Left lung (tissue), 10 donors: ENCODE data around the gene GIMAP8. TPM values are rescaled to one million over a fixed set of nuclear protein-coding genes. Genes with fewer than 3 reads are reported as not detected.

Experiments used
- ATAC-seq: fragments of 200-7000 bp; cut with Tn5 transposase; one replicate; pipeline ENCODE4 v1.9.1; 2020; ENCODE audit warnings: moderate library complexity
- DNase-seq, 4 donors: peaks; one replicate each; pipeline ENCODE4 v3.0.0-alpha.2; 2013 to 2020
- H3K27ac ChIP-seq, 2 donors: fragments of 200-600 bp; sonication (generic) in 1 of 2; one replicate each; pipeline versions ENCODE4 v1.5.0 to v1.8.0; 2020 to 2021
- H3K27me3 ChIP-seq, 2 donors: fragments of 200-600 bp; sonication (generic) in 1 of 2; one replicate each; pipeline versions ENCODE4 v1.5.0 to v1.8.0; 2020 to 2021
- H3K36me3 ChIP-seq, 2 donors: fragments of 200-600 bp; sonication (generic) in 1 of 2; one replicate each; pipeline versions ENCODE4 v1.5.0 to v1.8.0; 2020 to 2021
- H3K4me1 ChIP-seq, 2 donors: fragments of 200-600 bp; one replicate each; pipeline ENCODE4 v1.8.0; 2021
- H3K4me3 ChIP-seq, 2 donors: fragments of 200-600 bp; sonication (generic) in 1 of 2; one replicate each; pipeline versions ENCODE4 v1.5.0 to v1.8.0; 2020 to 2021; ENCODE audit warnings: mild to moderate bottlenecking in 1 of 2
- H3K9me3 ChIP-seq, 2 donors: fragments of 200-600 bp; sonication (generic) in 1 of 2; one replicate each; pipeline versions ENCODE4 v1.5.0 to v1.8.0; 2020 to 2021
- CTCF ChIP-seq, 2 donors: fragments of 200-600 bp; sonication (generic) in 1 of 2; IDR thresholded peaks; one replicate each; pipeline versions ENCODE4 v1.5.0 to v1.8.0; 2021; ENCODE audit warnings: antibody characterized with exemption in 2 of 2
- intact Hi-C, 2 donors: fragments of 100-400 bp; cut with DNase I; formaldehyde crosslinking; loops; one replicate each; pipeline versions ENCODE4 v1.11.2 to v1.14.2; 2022
- polyA plus RNA-seq, 6 donors: library from polyadenylated mRNA; unstranded; fragments of 120-200 nt; gene quantifications; one replicate each; pipeline ENCODE4 v1.2.1, GENCODE V29; 2013; ENCODE audit not compliant: insufficient read length in 6 of 6
- total RNA-seq, 2 donors: library from RNA; stranded (reverse); fragmentation: NEBNext Ultra II Directional; extraction: Animal tissue kit (Norgen Biotek cat#: 25700); gene quantifications; one replicate each; pipeline ENCODE4 v1.2.1, GENCODE V29; 2021
- donor health status: DM: no; HTN: yes; CAD: no.
- donor health status: DM: no; HTN: no; CAD: no.

GIMAP8 gene
- total and polyA plus RNA-seq, 8 donors = 17.1 to 37.3 (median 24.6) TPM

DNA sequence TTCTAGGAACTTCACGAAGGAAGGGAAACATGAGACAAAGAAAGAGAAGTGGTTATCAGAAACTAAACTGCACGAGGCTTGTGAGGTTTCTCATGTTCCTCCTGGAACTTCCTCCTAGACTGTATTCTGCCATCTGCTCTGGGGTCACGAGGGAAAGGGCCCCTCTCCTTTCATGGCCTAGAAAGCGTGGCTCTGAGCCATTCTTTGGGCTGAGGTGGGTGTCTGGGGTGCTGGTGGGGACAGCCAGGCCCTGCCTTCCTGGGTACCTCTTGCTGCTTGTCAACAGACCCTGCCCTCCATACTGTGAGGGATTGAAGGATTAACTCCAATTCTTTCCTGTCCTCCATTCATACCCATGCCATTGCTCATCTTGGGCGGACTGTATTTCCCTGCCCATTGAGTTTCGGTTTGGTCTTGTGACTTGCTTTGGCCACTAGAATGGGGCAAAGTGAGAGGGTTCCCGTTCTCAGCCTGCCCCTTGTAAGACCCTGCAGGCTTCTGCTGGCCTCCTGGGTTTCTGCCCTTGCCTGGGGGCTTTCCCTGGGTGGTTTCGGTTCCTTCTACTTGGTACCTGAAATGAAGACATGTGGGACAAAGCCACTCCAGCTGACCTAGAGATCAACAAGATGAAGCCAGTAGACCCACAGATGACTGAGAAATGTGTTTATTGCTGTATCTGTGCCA, 14.9 kb upstream of the GIMAP8 start:
- peak in 1 of 4 donors; percentile 73 for DNase-seq
- Histone ChIP-seq H3K27ac (peak overlapping the region in 1 of 2 donors; percentile 1), H3K4me1 (peaks cover 0 to 29% of the 10 kb centered on the region in 2 donors), H3K4me3 (no peak overlapping the region), H3K9me3 (no peaks in the 10 kb centered on the region), H3K36me3 (no peaks in the 10 kb centered on the region), H3K27me3 (no peaks in the 10 kb centered on the region)
- peak; percentile 65 for ATAC-seq
- intact Hi-C loops = no loop called here
- no peak for TF ChIP-seq CTCF (IDR thresholded peaks at IDR 0.05)

- DNase-seq (no peak), ATAC-seq (no peak)
- TF ChIP-seq CTCF (IDR thresholded peaks at IDR 0.05) = no peak
- intact Hi-C loops = no loop called here
- Histone ChIP-seq H3K27ac (no peak overlapping the region), H3K36me3 (no peaks in the 10 kb centered on the region), H3K4me3 (no peak overlapping the region), H3K9me3 (peaks cover 0 to 18% of the 10 kb centered on the region in 2 donors), H3K4me1 (peaks cover 0 to 10% of the 10 kb centered on the region in 2 donors), H3K27me3 (no peaks in the 10 kb centered on the region)
These were observed 10.5 kb upstream of the GIMAP8 start for GRCh38 chr7:150439967-150440366.

DNA sequence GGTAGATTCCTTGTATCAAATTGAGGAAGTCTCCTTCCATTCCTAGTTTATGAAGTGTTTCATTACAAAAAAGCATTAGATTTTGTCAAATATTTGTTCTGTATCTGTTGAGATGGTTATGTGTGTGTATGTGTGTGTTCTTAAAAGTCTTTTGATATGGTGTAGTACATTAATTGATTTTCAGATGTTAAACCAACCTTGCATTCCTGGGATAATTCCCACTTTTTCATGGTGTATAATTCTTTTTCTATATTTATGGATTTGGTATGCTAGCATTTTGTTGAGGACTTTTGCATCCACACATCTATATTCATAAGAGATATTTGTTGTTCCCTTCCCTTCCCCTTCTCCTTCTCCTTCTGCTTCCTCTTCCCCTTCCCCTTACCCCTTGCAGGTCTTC, 8.9 kb upstream of the GIMAP8 start:
- TF ChIP-seq CTCF (IDR thresholded peaks at IDR 0.05) = no peak
- no peak overlapping the region for H3K27ac ChIP-seq
- DNase-seq (no peak), ATAC-seq (no peak)
- intact Hi-C loops = no loop called here
- H3K27me3 ChIP-seq = no peaks in the 10 kb centered on the region
- peaks cover 0 to 18% of the 10 kb centered on the region in 2 donors for H3K9me3 ChIP-seq
- H3K4me3 ChIP-seq = no peak overlapping the region
- peaks cover 0 to 8% of the 10 kb centered on the region in 2 donors for H3K4me1 ChIP-seq
- H3K36me3 ChIP-seq = no peaks in the 10 kb centered on the region

- H3K9me3 ChIP-seq = peaks cover 0 to 18% of the 10 kb centered on the region in 2 donors
- DNase-seq (no peak), ATAC-seq (no peak)
- H3K36me3 ChIP-seq = no peaks in the 10 kb centered on the region
- H3K4me3 ChIP-seq = no peak overlapping the region
- H3K27ac ChIP-seq = no peak overlapping the region
- peaks cover 0 to 8% of the 10 kb centered on the region in 2 donors for H3K4me1 ChIP-seq
- TF ChIP-seq CTCF (IDR thresholded peaks at IDR 0.05) = no peak
- H3K27me3 ChIP-seq = no peaks in the 10 kb centered on the region
- intact Hi-C loops = no loop called here
These were observed 7.6 kb upstream of the GIMAP8 start for GRCh38 chr7:150442811-150443210.

- ATAC-seq (no peak), DNase-seq (no peak)
- Histone ChIP-seq H3K36me3 (no peaks in the 10 kb centered on the region), H3K27me3 (no peaks in the 10 kb centered on the region), H3K4me3 (no peak overlapping the region), H3K27ac (no peak overlapping the region), H3K4me1 (peaks cover 4 to 17% of the 10 kb centered on the region in 2 donors), H3K9me3 (peaks cover 0 to 18% of the 10 kb centered on the region in 2 donors)
- no peak for TF ChIP-seq CTCF (IDR thresholded peaks at IDR 0.05)
- intact Hi-C loops = no loop called here
These were observed 6.5 kb upstream of the GIMAP8 start for GRCh38 chr7:150443793-150444540.
